GM20431 (cell line): ENCODE data around the gene DHRS1.

Experiments used
- in situ Hi-C: fragments of 300-500 bp; cut with MseI, MboI; formaldehyde crosslinking; loops from one replicate; pipeline ENCODE4 v1.15.0; 2020; ENCODE audit warnings: low sequenced_read_pairs; ENCODE audit not compliant: unreplicated experiment

DHRS1 gene

GRCh38 chr14:24310646-24311604 lies 11.3 kb upstream of the DHRS1 start, which contains the start of gene LTB4R:
TSS of gene LTB4R (plus strand) at chr14:24311502. CDS start at chr14:24315652, 4,150 bp downstream.
- in situ Hi-C loops, result no loop called here

- in situ Hi-C loops, result no loop called here
These were observed 10.7 kb upstream of the DHRS1 start for GRCh38 chr14:24310265-24310645.

GRCh38 chr14:24309538-24310264 lies 10.1 kb upstream of the DHRS1 start, which contains the start of gene LTB4R2:
TSS of gene LTB4R2 (plus strand) at chr14:24310140. CDS start at chr14:24310665, 525 bp downstream.
- in situ Hi-C loops, result no loop called here

- in situ Hi-C loops, result no loop called here
These were observed 9.0 kb upstream of the DHRS1 start for GRCh38 chr14:24308342-24309124.

GRCh38 chr14:24307575-24308341 lies 8.2 kb upstream of the DHRS1 start, which contains the start of gene CIDEB:
TSS of gene CIDEB (minus strand) at chr14:24307977. CDS start at chr14:24307858, 119 bp downstream.
- in situ Hi-C loops, result no loop called here

- in situ Hi-C loops, result no loop called here
These were observed 7.6 kb upstream of the DHRS1 start for GRCh38 chr14:24307156-24307574.

GRCh38 chr14:24304019-24304387 lies 4.4 kb upstream of the DHRS1 start:
- in situ Hi-C loops, result no loop called here

- in situ Hi-C loops, result no loop called here
These were observed 873 bp upstream of the DHRS1 start for GRCh38 chr14:24300326-24300980.

- in situ Hi-C loops, result no loop called here
These were observed 707 bp downstream of the DHRS1 start for GRCh38 chr14:24298892-24299254.

- in situ Hi-C loops, result no loop called here
These were observed 2.2 kb downstream of the DHRS1 start for GRCh38 chr14:24297190-24297964.

- in situ Hi-C loops, result no loop called here
These were observed 3.0 kb downstream of the DHRS1 start for GRCh38 chr14:24296341-24297157.

GRCh38 chr14:24293525-24293924 lies 6.1 kb downstream of the DHRS1 start:
- in situ Hi-C loops, result no loop called here

- in situ Hi-C loops, result no loop called here
These were observed 7.3 kb downstream of the DHRS1 start for GRCh38 chr14:24292118-24292807.

GRCh38 chr14:24291446-24292117 lies 8.0 kb downstream of the DHRS1 start:
- in situ Hi-C loops, result no loop called here

- in situ Hi-C loops, result no loop called here
These were observed 8.8 kb downstream of the DHRS1 start for GRCh38 chr14:24290746-24291145.

- in situ Hi-C loops, result no loop called here
These were observed 9.8 kb downstream of the DHRS1 start for GRCh38 chr14:24289649-24290280.
